HG02623 (cell line): Measurements from ENCODE around the gene TCIRG1.

ENCODE experiments used
- ATAC-seq: cut with Tn5 transposase; IDR thresholded peaks from one replicate; pipeline ENCODE4 v1.9.1; 2021; ENCODE audit warnings: moderate library complexity; ENCODE audit not compliant: unreplicated experiment

Gene TCIRG1

GRCh38 chr11:68004551-68005335, 34.1 kb upstream of the TCIRG1 start:
- ATAC-seq = no peak

GRCh38 chr11:68006606-68007166, 32.1 kb upstream of the TCIRG1 start:
- no peak for ATAC-seq

- no peak for ATAC-seq
These were observed 31.1 kb upstream of the TCIRG1 start for GRCh38 chr11:68007498-68008380.

- no peak for ATAC-seq
These were observed 30.2 kb upstream of the TCIRG1 start for GRCh38 chr11:68008381-68009337.

GRCh38 chr11:68009391-68010089, 29.3 kb upstream of the TCIRG1 start:
- no peak for ATAC-seq

- ATAC-seq = no peak
These were observed 28.5 kb upstream of the TCIRG1 start, which contains the start of gene ALDH3B1 for GRCh38 chr11:68010090-68011041. ALDH3B1 (plus strand) TSS chr11:68010327; CDS start chr11:68015298, 4,971 bp downstream.

- no peak for ATAC-seq
These were observed 27.5 kb upstream of the TCIRG1 start for GRCh38 chr11:68011051-68011943.

GRCh38 chr11:68012044-68012842, 26.6 kb upstream of the TCIRG1 start:
- ATAC-seq = no peak

GRCh38 chr11:68012843-68013610, 25.8 kb upstream of the TCIRG1 start:
- ATAC-seq = no peak

- no peak for ATAC-seq
These were observed 25.1 kb upstream of the TCIRG1 start for GRCh38 chr11:68013611-68014156.

- ATAC-seq = no peak
These were observed 24.5 kb upstream of the TCIRG1 start for GRCh38 chr11:68014157-68014946.

- no peak for ATAC-seq
These were observed 23.8 kb upstream of the TCIRG1 start for GRCh38 chr11:68014947-68015447.

GRCh38 chr11:68015467-68015866, 23.4 kb upstream of the TCIRG1 start:
- ATAC-seq = no peak

GRCh38 chr11:68016161-68016903, 22.5 kb upstream of the TCIRG1 start:
- no peak for ATAC-seq
